NCI-H1694 (cell line): ENCODE data around the gene HPCAL1.
"Not testable (repeated sequence)": the region's sequence is repeated elsewhere in the genome, so short reads cannot be mapped to it uniquely, and the experiment has no call there.

ENCODE experiments used
- DNase-seq: peaks from one replicate; lab custom pipeline; 2025; lab: John Stamatoyannopoulos, UW

The HPCAL1 gene

GRCh38 chr2:10285191-10285555 is 17.5 kb upstream of the HPCAL1 start:
- DNase-seq: no peak

- no peak for DNase-seq
These were observed 17.0 kb upstream of the HPCAL1 start for GRCh38 chr2:10285556-10286198.

GRCh38 chr2:10286216-10287037 is 16.3 kb upstream of the HPCAL1 start:
- no peak for DNase-seq

GRCh38 chr2:10287761-10288160 is 14.9 kb upstream of the HPCAL1 start:
- DNase-seq: no peak

GRCh38 chr2:10288606-10289005 is 14.1 kb upstream of the HPCAL1 start:
- no peak for DNase-seq

- DNase-seq: no peak
These were observed 13.4 kb upstream of the HPCAL1 start for GRCh38 chr2:10289352-10289751.

- DNase-seq: no peak
These were observed 12.8 kb upstream of the HPCAL1 start for GRCh38 chr2:10289891-10290290.

GRCh38 chr2:10291376-10291775 is 11.3 kb upstream of the HPCAL1 start:
- DNase-seq: not testable (repeated sequence)

- DNase-seq: no peak
These were observed 10.7 kb upstream of the HPCAL1 start for GRCh38 chr2:10292033-10292432.

- DNase-seq: no peak
These were observed 9.1 kb upstream of the HPCAL1 start for GRCh38 chr2:10293603-10294002.

GRCh38 chr2:10294077-10294476 is 8.6 kb upstream of the HPCAL1 start:
- DNase-seq: no peak

GRCh38 chr2:10295649-10296048 is 7.1 kb upstream of the HPCAL1 start:
- not testable (repeated sequence) for DNase-seq

GRCh38 chr2:10296142-10296541 is 6.6 kb upstream of the HPCAL1 start:
- DNase-seq: no peak

- no peak for DNase-seq
These were observed 5.4 kb upstream of the HPCAL1 start for GRCh38 chr2:10297191-10297830.

GRCh38 chr2:10297959-10298531 is 4.7 kb upstream of the HPCAL1 start:
- no peak for DNase-seq

GRCh38 chr2:10298777-10299176 is 3.9 kb upstream of the HPCAL1 start:
- not testable (repeated sequence) for DNase-seq

GRCh38 chr2:10300328-10300920 is 2.3 kb upstream of the HPCAL1 start:
- DNase-seq: no peak

GRCh38 chr2:10300997-10301940 is 1.4 kb upstream of the HPCAL1 start:
- no peak for DNase-seq

- DNase-seq: no peak
These were observed 694 bp upstream of the HPCAL1 start for GRCh38 chr2:10301941-10302478.

- no peak for DNase-seq
These were observed 533 bp downstream of the HPCAL1 start for GRCh38 chr2:10303181-10303693.
